GM12878 (cell line): ENCODE measurements around the gene HOXB1.

Experiments used
- ATF2 ChIP-seq: IDR thresholded peaks from 2 replicates; pipeline ENCODE4 v1.6.1; 2012; ENCODE audit warnings: low read length, inconsistent platforms
- CTCF ChIP-seq, 3 experiments: IDR thresholded peaks in 2 of 3; conservative IDR thresholded peaks in 1 of 3; 2 replicates each; pipeline ENCODE4 v1.5.1; 2011; ENCODE audit warnings: low read depth in 3 of 3, low read length in 3 of 3, mild to moderate bottlenecking in 3 of 3, control low read depth in 2 of 3, moderate library complexity in 2 of 3, inconsistent platforms in 1 of 3, mixed read lengths in 1 of 3; ENCODE audit not compliant: control insufficient read depth in 2 of 3, insufficient read depth in 1 of 3; ENCODE audit errors: extremely low read depth in 1 of 3
- EP300 ChIP-seq, 2 experiments: fragments of 150-350 bp in 1 of 2; IDR thresholded peaks; 2 replicates each; pipeline ENCODE4 v1.6.1; 2011 to 2012; ENCODE audit warnings: low read depth in 2 of 2, low read length in 2 of 2, borderline replicate concordance in 1 of 2, improper control_type of control experiment in 1 of 2, inconsistent platforms in 1 of 2; ENCODE audit not compliant: control insufficient read depth in 1 of 2
- EZH2 ChIP-seq: IDR thresholded peaks from 2 replicates; pipeline ENCODE4 v1.6.1; 2012; ENCODE audit warnings: low read depth, mild to moderate bottlenecking, control low read depth, inconsistent platforms, low read length, borderline replicate concordance; ENCODE audit not compliant: control insufficient read depth
- FOS ChIP-seq: IDR thresholded peaks from 3 replicates; pipeline ENCODE4 v1.6.1; 2011; ENCODE audit warnings: borderline replicate concordance; ENCODE audit not compliant: insufficient read length; ENCODE audit errors: extremely low read depth
- HCFC1 ChIP-seq: fragments of 150-350 bp; IDR thresholded peaks from 2 replicates; pipeline ENCODE4 v1.6.1; 2014; ENCODE audit warnings: low read length
- PAX5 ChIP-seq: IDR thresholded peaks from 2 replicates; pipeline ENCODE4 v1.6.1; 2011; ENCODE audit warnings: low read depth, low read length, borderline replicate concordance
- SMAD5 ChIP-seq: IDR thresholded peaks from 2 replicates; pipeline ENCODE4 v1.6.1; 2016; ENCODE audit warnings: antibody characterized with exemption, low read depth
- TAF1 ChIP-seq: IDR thresholded peaks from 2 replicates; pipeline ENCODE4 v1.6.1; 2011; ENCODE audit warnings: mild to moderate bottlenecking, low read depth, low read length, borderline replicate concordance
- TF ChIP-seq, protein P1 (sequence below): fragments of 450-650 bp; formaldehyde crosslinking; IDR thresholded peaks from 2 replicates; pipeline ENCODE4 v1.5.0; 2022; ENCODE audit warnings: mild to moderate bottlenecking, missing genetic modification characterization
- TF ChIP-seq, protein P2 (sequence below): fragments of 450-650 bp; IDR thresholded peaks from 2 replicates; pipeline ENCODE4 v1.6.1; 2018; ENCODE audit warnings: mild to moderate bottlenecking, low read depth, moderate library complexity; ENCODE audit not compliant: partially characterized antibody
- TF ChIP-seq, protein P3 (sequence below): IDR thresholded peaks from 2 replicates; pipeline ENCODE4 v1.6.1; 2011; ENCODE audit warnings: borderline replicate concordance, low read depth, mild to moderate bottlenecking, moderate library complexity, low read length; ENCODE audit not compliant: insufficient read depth, poor library complexity, severe bottlenecking

DNA sequence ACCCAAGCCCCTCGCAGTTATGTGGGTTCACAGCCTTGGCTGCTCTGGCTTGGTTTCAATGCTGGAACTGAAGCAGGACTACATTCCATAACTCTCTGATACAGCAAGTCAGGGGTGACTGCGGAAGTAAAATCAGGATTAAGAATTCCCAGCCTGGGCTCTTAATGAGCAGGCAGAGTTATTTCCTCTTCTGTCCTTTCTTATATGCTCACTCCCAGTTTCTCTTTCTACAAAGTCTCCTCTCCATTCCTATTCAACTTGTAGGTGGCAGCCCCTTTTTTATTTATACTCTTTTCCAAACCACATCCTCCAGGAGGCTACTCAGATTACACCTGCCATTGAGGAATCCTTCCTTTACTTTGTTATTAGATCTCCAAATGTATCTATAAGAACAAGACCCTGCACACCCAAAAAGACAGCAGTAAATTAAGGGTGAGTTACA lies 40.3 kb downstream of the HOXB1 start:
- TF ChIP-seq, protein P1, sequence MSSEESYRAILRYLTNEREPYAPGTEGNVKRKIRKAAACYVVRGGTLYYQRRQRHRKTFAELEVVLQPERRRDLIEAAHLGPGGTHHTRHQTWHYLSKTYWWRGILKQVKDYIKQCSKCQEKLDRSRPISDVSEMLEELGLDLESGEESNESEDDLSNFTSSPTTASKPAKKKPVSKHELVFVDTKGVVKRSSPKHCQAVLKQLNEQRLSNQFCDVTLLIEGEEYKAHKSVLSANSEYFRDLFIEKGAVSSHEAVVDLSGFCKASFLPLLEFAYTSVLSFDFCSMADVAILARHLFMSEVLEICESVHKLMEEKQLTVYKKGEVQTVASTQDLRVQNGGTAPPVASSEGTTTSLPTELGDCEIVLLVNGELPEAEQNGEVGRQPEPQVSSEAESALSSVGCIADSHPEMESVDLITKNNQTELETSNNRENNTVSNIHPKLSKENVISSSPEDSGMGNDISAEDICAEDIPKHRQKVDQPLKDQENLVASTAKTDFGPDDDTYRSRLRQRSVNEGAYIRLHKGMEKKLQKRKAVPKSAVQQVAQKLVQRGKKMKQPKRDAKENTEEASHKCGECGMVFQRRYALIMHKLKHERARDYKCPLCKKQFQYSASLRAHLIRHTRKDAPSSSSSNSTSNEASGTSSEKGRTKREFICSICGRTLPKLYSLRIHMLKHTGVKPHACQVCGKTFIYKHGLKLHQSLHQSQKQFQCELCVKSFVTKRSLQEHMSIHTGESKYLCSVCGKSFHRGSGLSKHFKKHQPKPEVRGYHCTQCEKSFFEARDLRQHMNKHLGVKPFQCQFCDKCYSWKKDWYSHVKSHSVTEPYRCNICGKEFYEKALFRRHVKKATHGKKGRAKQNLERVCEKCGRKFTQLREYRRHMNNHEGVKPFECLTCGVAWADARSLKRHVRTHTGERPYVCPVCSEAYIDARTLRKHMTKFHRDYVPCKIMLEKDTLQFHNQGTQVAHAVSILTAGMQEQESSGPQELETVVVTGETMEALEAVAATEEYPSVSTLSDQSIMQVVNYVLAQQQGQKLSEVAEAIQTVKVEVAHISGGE (CRISPR knock-in tag) = no peak
- TF ChIP-seq, protein P2, sequence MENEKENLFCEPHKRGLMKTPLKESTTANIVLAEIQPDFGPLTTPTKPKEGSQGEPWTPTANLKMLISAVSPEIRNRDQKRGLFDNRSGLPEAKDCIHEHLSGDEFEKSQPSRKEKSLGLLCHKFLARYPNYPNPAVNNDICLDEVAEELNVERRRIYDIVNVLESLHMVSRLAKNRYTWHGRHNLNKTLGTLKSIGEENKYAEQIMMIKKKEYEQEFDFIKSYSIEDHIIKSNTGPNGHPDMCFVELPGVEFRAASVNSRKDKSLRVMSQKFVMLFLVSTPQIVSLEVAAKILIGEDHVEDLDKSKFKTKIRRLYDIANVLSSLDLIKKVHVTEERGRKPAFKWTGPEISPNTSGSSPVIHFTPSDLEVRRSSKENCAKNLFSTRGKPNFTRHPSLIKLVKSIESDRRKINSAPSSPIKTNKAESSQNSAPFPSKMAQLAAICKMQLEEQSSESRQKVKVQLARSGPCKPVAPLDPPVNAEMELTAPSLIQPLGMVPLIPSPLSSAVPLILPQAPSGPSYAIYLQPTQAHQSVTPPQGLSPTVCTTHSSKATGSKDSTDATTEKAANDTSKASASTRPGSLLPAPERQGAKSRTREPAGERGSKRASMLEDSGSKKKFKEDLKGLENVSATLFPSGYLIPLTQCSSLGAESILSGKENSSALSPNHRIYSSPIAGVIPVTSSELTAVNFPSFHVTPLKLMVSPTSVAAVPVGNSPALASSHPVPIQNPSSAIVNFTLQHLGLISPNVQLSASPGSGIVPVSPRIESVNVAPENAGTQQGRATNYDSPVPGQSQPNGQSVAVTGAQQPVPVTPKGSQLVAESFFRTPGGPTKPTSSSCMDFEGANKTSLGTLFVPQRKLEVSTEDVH = no peak
- TF ChIP-seq FOS = no peak
- no peak for TF ChIP-seq ATF2
- TF ChIP-seq PAX5 = no peak
- TF ChIP-seq, protein P3, sequence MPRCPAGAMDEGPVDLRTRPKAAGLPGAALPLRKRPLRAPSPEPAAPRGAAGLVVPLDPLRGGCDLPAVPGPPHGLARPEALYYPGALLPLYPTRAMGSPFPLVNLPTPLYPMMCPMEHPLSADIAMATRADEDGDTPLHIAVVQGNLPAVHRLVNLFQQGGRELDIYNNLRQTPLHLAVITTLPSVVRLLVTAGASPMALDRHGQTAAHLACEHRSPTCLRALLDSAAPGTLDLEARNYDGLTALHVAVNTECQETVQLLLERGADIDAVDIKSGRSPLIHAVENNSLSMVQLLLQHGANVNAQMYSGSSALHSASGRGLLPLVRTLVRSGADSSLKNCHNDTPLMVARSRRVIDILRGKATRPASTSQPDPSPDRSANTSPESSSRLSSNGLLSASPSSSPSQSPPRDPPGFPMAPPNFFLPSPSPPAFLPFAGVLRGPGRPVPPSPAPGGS = no peak
- no peak for TF ChIP-seq TAF1
- TF ChIP-seq EZH2 = no peak
- TF ChIP-seq CTCF (IDR thresholded peaks at IDR 0.05 in 2 of 3, conservative IDR thresholded peaks at IDR 0.05 in 1 of 3; ENCODE audit: control insufficient read depth in 2 of 3, extremely low read depth in 1 of 3, insufficient read depth in 1 of 3, low read depth in 3 of 3, low read length in 3 of 3) = no peak
- no peak for TF ChIP-seq HCFC1
- no peak for TF ChIP-seq EP300 (IDR thresholded peaks at IDR 0.05; ENCODE audit: borderline replicate concordance in 1 of 2, control insufficient read depth in 1 of 2, low read depth in 2 of 2, low read length in 2 of 2)
- no peak for TF ChIP-seq SMAD5
